ENCODE results near the gene RNPEP. TPM values are rescaled to one million over a fixed set of nuclear protein-coding genes. Genes with fewer than 3 reads are reported as not detected.
A peak's percentile ranks its signal among the peaks of the same experiment; 100 is the strongest.

Gene RNPEP
- polyA plus RNA-seq, 1 of the 3 experiments (the other 2 are of a cell fraction): 46.7 TPM

- TF ChIP-seq CTCF (IDR thresholded peaks at IDR 0.05): peak; percentile 67
- peak; percentile 24; the same call in 1 of the 2 replicates for TF ChIP-seq RAD21 (IDR thresholded peaks at IDR 0.05; ENCODE audit: low read length)
Measured at GRCh38 chr1:202005958-202006357, 23.5 kb downstream of the RNPEP start (continued).

GRCh38 chr1:202007304-202007703 is 24.9 kb downstream of the RNPEP start:
- Histone ChIP-seq H3K36me3 (replicated peaks in 1 of 2; ENCODE audit: control insufficient read depth in 1 of 2, insufficient read depth in 2 of 2, low read length in 1 of 2) (peaks cover 12 to 34% of the 10 kb centered on the region in 2 experiments), H3K9me3 (no peaks in the 10 kb centered on the region), H3K79me2 (ENCODE audit: insufficient read depth) (no peaks in the 10 kb centered on the region), H3K27ac (ENCODE audit: low read depth in 2 of 2, low read length in 1 of 2) (no peak overlapping the region), H2AFZ (ENCODE audit: low read depth) (no peak overlapping the region), H3F3A (replicated peaks; ENCODE audit: insufficient read depth) (peaks cover 10% of the 10 kb centered on the region), H3K9ac (no peak overlapping the region), H3K27me3 (ENCODE audit: insufficient read depth) (no peaks in the 10 kb centered on the region), H3K9me2 (no peaks in the 10 kb centered on the region), H3K4me3 (ENCODE audit: low read depth in 2 of 2, low read length in 1 of 2) (no peak overlapping the region), H3K4me1 (ENCODE audit: control insufficient read depth in 1 of 2, insufficient read depth in 2 of 2, low read depth in 1 of 2, low read length in 1 of 2) (peaks cover 0 to 3% of the 10 kb centered on the region in 2 experiments; a peak in 1 of 4 replicates), H3K4me2 (no peak overlapping the region), H4K20me1 (ENCODE audit: insufficient read depth) (no peaks in the 10 kb centered on the region)
- TF ChIP-seq EZH2phosphoT487 (IDR thresholded peaks at IDR 0.05; ENCODE audit: borderline replicate concordance, low read depth) (no peak), PBX3 (IDR thresholded peaks at IDR 0.05) (no peak), CTCF (IDR thresholded peaks at IDR 0.05) (no peak), USF2 (IDR thresholded peaks at IDR 0.05; ENCODE audit: borderline replicate concordance, low read depth, low read length) (no peak), ELF1 (IDR thresholded peaks at IDR 0.05) (no peak), TAF1 (IDR thresholded peaks at IDR 0.05; ENCODE audit: borderline replicate concordance, low read depth, low read length) (no peak), ZBTB33 (IDR thresholded peaks at IDR 0.05; ENCODE audit: borderline replicate concordance, low read depth) (no peak), YY1 (IDR thresholded peaks at IDR 0.05; ENCODE audit: low read depth) (no peak), NRF1 (IDR thresholded peaks at IDR 0.05; ENCODE audit: low read depth, low read length) (no peak), POLR2AphosphoS5 (IDR thresholded peaks at IDR 0.05; ENCODE audit: low read depth, low read length) (no peak)
- DNase-seq: no peak
- POLR2A ChIA-PET: no interaction called here
- CTCF ChIA-PET: interaction anchor here (1.2 to 20.4 kb wide), 5 partner anchors 8 to 126 kb away, joined by 3 to 411 read pairs (median 77); partner anchors contain the start of gene GPR37L1
- 72% methylated on average over 8 of the region's 8 CpGs for WGBS (ENCODE audit: low lambda C conversion rate)

Data from SK-N-SH (cell line).